GM12891 (cell line): Measurements from ENCODE around the gene NHLH1.

ENCODE experiments used
- POLR2A ChIP-seq: IDR thresholded peaks from 2 replicates; pipeline ENCODE4 v1.6.1; 2011; ENCODE audit warnings: low read depth, low read length, control low read depth
- POLR2AphosphoS5 ChIP-seq: IDR thresholded peaks from 2 replicates; pipeline ENCODE4 v1.6.1; 2011; ENCODE audit warnings: low read depth, low read length, control low read depth
- TAF1 ChIP-seq: IDR thresholded peaks from 2 replicates; pipeline ENCODE4 v1.6.1; 2011; ENCODE audit warnings: low read depth, low read length, control low read depth

DNA sequence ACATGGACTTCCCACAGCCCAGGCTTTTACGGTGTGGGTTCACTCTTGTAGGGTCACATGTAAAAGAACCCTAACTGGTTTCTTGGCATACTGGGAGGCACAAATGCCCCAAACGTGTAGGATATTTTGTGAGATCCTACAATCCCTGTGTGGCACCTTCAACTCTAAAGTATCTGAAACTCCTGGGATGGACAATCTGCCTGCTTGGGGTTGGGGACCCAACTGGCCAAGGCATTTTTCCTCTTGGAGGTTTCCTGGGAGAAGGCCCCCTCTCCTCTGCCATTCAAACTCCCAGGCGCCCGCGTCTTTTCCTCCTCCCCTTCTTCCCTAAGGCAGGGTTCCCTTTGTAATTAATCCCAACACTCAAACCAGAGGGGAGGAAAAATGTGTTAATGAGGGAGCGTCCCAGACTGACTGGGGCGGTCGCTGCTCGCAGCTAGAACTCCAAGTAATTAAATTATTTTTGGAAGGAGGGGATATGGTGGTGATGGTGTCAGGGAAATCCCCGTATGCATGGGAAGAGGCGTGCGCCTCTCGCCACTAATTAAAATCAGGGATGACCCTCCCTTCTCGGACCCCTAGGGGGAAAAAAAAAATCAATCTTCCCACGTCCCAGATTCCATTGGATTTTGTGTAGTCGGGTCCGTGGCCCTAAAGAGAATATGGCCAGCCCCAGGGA, 32.8 kb downstream of the NHLH1 start:
- TF ChIP-seq POLR2A (no peak), POLR2AphosphoS5 (no peak), TAF1 (no peak)
